ENCODE measurements around the gene VENTX. TPM values are rescaled to one million over a fixed set of nuclear protein-coding genes. Genes with fewer than 3 reads are reported as not detected.

Gene VENTX
- total RNA-seq, 4 donors from 2014 or later: 0.46 to 2.5 (median 2.0) TPM

DNA sequence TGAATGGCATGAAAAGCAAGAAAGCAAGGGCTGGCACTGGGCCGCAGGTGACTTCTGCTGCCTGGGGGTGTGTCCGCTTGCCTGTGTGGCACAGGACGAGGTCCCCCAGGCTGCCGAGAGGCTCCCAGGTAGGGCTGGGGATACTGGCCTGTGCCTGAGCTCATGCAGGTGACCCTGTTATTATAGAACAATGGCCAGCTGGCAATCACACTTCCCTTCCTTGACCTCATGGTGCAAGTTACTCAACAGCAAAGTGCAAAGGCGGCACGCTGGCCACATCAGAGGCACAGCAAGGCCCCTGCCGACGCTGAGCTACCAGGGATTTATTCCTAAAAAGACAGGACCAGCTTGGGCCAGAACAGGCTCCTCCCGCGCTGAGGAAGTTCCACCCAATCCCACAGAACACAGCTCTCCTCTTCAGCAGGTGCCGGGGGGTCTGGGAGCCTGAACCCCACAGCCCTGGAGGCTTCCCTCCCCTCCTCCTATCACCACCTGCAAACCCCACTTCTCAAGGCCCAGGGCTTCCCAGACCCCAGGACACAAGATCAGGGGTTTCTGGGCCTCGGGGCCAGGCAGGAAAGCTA, 40.4 kb downstream of the VENTX start:
- TF ChIP-seq, protein P1, sequence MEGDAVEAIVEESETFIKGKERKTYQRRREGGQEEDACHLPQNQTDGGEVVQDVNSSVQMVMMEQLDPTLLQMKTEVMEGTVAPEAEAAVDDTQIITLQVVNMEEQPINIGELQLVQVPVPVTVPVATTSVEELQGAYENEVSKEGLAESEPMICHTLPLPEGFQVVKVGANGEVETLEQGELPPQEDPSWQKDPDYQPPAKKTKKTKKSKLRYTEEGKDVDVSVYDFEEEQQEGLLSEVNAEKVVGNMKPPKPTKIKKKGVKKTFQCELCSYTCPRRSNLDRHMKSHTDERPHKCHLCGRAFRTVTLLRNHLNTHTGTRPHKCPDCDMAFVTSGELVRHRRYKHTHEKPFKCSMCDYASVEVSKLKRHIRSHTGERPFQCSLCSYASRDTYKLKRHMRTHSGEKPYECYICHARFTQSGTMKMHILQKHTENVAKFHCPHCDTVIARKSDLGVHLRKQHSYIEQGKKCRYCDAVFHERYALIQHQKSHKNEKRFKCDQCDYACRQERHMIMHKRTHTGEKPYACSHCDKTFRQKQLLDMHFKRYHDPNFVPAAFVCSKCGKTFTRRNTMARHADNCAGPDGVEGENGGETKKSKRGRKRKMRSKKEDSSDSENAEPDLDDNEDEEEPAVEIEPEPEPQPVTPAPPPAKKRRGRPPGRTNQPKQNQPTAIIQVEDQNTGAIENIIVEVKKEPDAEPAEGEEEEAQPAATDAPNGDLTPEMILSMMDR (IDR thresholded peaks at IDR 0.05): no peak
- TF ChIP-seq POLR2A (IDR thresholded peaks at IDR 0.05; ENCODE audit: low read depth): no peak
- no peak for TF ChIP-seq EP300 (IDR thresholded peaks at IDR 0.05)
- Histone ChIP-seq H3K36me3 (peaks cover 27 to 50% (median 48%) of the 10 kb centered on the region in 4 donors), H3K27ac (replicated peaks in 1 of 4) (no peak overlapping the region), H3K4me1 (peaks cover 6 to 26% (median 18%) of the 10 kb centered on the region in 4 donors), H3K9me3 (no peaks in the 10 kb centered on the region), H3K4me3 (no peak overlapping the region), H3K27me3 (peaks cover 0 to 42% (median 10%) of the 10 kb centered on the region in 4 donors)
- no peak for DNase-seq (ENCODE audit: extremely low spot score)
- intact Hi-C loops (cut with DNase I): no loop called here
- 83% methylated on average over 7 of the region's 12 CpGs for WGBS

DNA sequence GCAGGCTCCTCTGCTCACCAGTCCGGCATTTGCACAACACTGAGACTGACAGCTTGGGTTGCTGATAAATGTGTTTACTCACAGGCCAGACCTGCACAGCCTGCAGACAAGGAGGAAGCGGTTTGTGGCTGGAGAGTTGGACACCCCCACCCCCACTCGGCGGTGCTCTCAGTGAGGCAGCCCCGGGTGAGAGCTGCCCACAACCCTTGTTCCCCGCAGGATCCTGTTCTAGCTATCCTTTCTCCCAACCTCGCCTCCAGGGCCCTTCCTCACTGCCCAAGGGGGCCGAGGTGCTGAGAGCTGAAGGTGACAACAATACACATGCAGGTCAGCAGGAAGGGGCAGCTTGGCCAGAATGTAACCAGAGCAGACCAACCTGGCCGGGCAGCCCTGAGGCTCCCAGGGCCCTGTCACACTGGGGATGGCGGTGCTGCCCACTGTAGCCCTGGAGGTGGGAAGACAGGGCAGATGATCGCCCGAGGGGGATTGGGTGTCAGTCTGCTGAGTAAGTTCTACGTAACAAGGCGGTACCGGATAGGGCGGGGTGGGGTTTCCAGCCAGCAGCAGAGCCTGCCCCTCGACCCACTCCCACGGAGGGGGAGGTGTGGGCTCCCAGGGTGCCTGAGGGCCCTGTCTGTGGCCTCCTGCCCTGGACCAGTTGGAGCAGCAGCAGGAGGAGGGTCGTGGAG, 41.1 kb downstream of the VENTX start:
- H3K27me3 ChIP-seq: peaks cover 0 to 41% (median 10%) of the 10 kb centered on the region in 4 donors
- peak overlapping the region in 1 of 4 donors; percentile 14 for H3K27ac ChIP-seq (replicated peaks in 1 of 4)
- H3K9me3 ChIP-seq: no peaks in the 10 kb centered on the region
- H3K36me3 ChIP-seq: peaks cover 32 to 56% (median 53%) of the 10 kb centered on the region in 4 donors
- H3K4me3 ChIP-seq: no peak overlapping the region
- WGBS: 75% methylated on average over 14 of the region's 19 CpGs
- intact Hi-C loops (cut with DNase I): no loop called here
- H3K4me1 ChIP-seq: peaks cover 6 to 26% (median 18%) of the 10 kb centered on the region in 4 donors
- DNase-seq (ENCODE audit: extremely low spot score): no peak
- TF ChIP-seq POLR2AphosphoS5 (IDR thresholded peaks at IDR 0.05) (peak in 1 of 2 donors; percentile 10), EP300 (IDR thresholded peaks at IDR 0.05) (no peak), POLR2A (IDR thresholded peaks at IDR 0.05; ENCODE audit: low read depth) (no peak)
- TF ChIP-seq, protein P1 (IDR thresholded peaks at IDR 0.05): no peak

DNA sequence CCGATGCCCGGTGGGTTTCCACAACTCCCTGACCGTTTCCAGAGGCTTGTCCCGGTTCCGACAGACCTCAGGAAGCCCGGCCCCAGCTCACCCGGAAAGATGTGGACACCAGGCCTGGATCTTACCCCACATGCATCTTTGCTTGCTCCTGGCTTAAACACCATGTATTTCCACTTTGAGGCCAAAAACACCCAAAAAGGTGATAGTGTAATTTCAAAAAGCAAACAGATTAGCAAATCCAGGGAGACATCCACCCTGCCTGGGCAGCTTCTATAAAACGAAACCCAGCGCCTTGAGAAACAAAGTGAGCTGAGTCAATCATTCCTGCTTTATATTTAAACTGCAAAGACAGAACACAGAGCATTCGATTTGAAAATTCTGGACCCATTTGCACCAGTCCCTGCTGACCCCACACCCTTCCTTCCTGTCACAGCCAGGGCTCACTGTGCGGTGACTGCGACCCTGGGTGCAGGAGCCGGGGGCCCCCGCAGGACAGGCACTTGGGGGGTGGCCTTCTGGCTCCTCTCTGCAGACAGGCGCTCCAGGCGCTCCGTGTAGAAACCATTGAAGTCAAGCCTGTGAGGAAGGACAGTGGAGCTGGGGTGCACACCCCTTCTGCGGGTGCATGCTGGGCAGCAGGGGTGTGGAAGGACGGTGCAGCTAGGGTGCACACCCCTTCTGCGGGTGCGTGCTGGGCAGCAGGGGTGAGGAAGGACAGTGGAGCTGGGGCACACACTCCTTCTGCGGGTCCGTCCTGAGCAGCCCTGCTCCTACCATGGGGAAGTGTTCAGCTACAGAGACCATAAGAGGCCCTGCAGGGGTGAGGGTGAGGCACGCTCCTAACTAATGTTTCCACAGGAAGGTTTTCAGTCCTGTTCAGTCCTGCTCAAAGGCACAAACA, 41.9 kb downstream of the VENTX start:
- H3K4me3 ChIP-seq: no peak overlapping the region
- H3K36me3 ChIP-seq: peaks cover 41 to 65% (median 61%) of the 10 kb centered on the region in 4 donors
- peak overlapping the region in 1 of 4 donors; percentile 14 for H3K27ac ChIP-seq (replicated peaks in 1 of 4)
- no peaks in the 10 kb centered on the region for H3K9me3 ChIP-seq
- DNase-seq (ENCODE audit: extremely low spot score): no peak
- intact Hi-C loops (cut with DNase I): no loop called here
- WGBS: 74% methylated on average over 19 of the region's 24 CpGs
- H3K4me1 ChIP-seq: peaks cover 6 to 26% (median 18%) of the 10 kb centered on the region in 4 donors
- H3K27me3 ChIP-seq: peaks cover 0 to 33% (median 10%) of the 10 kb centered on the region in 4 donors
- no peak for TF ChIP-seq POLR2A (IDR thresholded peaks at IDR 0.05; ENCODE audit: low read depth)
- no peak for TF ChIP-seq EP300 (IDR thresholded peaks at IDR 0.05)
- TF ChIP-seq, protein P1 (IDR thresholded peaks at IDR 0.05): no peak
- TF ChIP-seq POLR2AphosphoS5 (IDR thresholded peaks at IDR 0.05): no peak

DNA sequence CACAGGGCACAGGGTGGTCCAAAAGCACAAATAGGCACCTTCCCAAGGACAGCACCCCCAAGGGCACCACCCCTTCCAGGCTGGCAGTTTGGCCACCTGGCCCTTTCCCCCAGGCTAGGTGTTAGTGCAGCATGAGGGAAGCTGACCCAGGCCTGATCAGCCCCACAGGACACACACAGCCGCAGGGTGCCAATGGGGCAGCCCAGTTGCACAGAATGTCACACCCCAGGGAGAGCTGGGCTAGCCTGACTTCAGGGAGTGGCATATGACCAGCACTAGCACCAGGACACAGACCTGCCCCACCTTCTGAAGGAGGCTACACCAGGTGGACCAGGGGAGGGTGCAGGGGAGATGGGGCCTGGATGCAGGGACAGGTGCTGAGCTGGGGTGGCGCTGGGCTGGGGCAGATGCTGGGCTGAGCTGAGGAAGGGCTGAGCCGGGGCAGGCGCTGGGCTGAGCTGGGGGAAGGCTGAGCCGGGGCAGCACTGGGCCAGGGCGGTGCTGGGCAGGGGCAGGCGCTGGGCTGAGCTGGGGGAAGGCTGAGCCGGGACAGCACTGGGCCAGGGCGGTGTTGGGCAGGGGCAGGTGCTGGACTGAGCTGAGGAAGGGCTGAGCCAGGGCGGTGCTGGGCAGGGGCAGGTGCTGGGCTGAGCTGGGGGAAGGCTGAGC, 42.9 kb downstream of the VENTX start:
- TF ChIP-seq POLR2A (IDR thresholded peaks at IDR 0.05; ENCODE audit: low read depth): no peak
- TF ChIP-seq POLR2AphosphoS5 (IDR thresholded peaks at IDR 0.05): no peak
- TF ChIP-seq, protein P1 (IDR thresholded peaks at IDR 0.05): no peak
- TF ChIP-seq EP300 (IDR thresholded peaks at IDR 0.05): no peak
- intact Hi-C loops (cut with DNase I): no loop called here
- H3K4me1 ChIP-seq: peaks cover 6 to 23% (median 18%) of the 10 kb centered on the region in 4 donors
- WGBS: 90% methylated on average over 9 of the region's 10 CpGs
- H3K4me3 ChIP-seq: no peak overlapping the region
- H3K9me3 ChIP-seq: no peaks in the 10 kb centered on the region
- peaks cover 0 to 24% (median 10%) of the 10 kb centered on the region in 4 donors for H3K27me3 ChIP-seq
- peaks cover 50 to 74% (median 71%) of the 10 kb centered on the region in 4 donors for H3K36me3 ChIP-seq
- DNase-seq (ENCODE audit: extremely low spot score): no peak
- H3K27ac ChIP-seq (replicated peaks in 1 of 4): no peak overlapping the region
